DOHH2 (cell line): Measurements from ENCODE around the gene THAP4.

Source experiments
- EZH2phosphoT487 ChIP-seq: fragments of 200-600 bp; sonication (generic); IDR thresholded peaks from 2 replicates; pipeline ENCODE4 v1.6.1; 2017; ENCODE audit warnings: borderline replicate concordance, mild to moderate bottlenecking, antibody characterized with exemption, low read length, moderate library complexity, mixed read lengths
- TF ChIP-seq, protein P1 (sequence below): fragments of 200-600 bp; sonication (generic); IDR thresholded peaks from one replicate; pipeline ENCODE4 v1.5.1; 2014; ENCODE audit warnings: antibody characterized with exemption, mild to moderate bottlenecking, low read depth, low read length; ENCODE audit not compliant: poor library complexity, severe bottlenecking

GRCh38 chr2:241561832-241562231, 75.1 kb downstream of the THAP4 start:
- TF ChIP-seq, protein P1, sequence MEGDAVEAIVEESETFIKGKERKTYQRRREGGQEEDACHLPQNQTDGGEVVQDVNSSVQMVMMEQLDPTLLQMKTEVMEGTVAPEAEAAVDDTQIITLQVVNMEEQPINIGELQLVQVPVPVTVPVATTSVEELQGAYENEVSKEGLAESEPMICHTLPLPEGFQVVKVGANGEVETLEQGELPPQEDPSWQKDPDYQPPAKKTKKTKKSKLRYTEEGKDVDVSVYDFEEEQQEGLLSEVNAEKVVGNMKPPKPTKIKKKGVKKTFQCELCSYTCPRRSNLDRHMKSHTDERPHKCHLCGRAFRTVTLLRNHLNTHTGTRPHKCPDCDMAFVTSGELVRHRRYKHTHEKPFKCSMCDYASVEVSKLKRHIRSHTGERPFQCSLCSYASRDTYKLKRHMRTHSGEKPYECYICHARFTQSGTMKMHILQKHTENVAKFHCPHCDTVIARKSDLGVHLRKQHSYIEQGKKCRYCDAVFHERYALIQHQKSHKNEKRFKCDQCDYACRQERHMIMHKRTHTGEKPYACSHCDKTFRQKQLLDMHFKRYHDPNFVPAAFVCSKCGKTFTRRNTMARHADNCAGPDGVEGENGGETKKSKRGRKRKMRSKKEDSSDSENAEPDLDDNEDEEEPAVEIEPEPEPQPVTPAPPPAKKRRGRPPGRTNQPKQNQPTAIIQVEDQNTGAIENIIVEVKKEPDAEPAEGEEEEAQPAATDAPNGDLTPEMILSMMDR = no peak
- TF ChIP-seq EZH2phosphoT487 = no peak
